Measurements from ENCODE around the gene NDUFA6. TPM values are rescaled to one million over a fixed set of nuclear protein-coding genes. Genes with fewer than 3 reads are reported as not detected.

Gene NDUFA6
- total and polyA plus RNA-seq, 10 of the 15 experiments (the other 5 are each of a cell fraction or from before 2014, with no cell fraction given): 85.9 to 511 (median 128) TPM

DNA sequence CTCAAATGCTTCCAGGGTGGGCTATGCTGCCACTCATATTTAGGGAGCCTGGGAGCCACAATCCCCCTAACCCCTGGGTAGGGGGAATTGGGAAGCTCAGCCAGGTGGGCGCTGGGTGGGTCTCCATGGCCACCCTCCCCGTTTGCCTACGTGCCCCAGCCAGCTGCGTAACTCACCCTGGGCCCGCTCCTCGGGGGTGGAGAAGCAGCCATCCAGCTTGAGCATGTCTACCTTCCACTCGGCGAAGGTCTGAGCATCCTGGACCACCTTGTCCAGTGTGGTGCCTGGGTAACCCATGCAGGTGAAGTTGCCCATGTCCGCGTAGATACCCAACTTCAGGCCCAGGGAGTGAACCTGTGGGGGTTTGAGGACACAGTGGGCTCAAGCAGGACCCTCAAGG, 23.6 kb downstream of the NDUFA6 start:
- no TSS peak for BruUV-seq (replicated peaks)
- no peak overlapping the region for H3K9ac ChIP-seq (ENCODE audit: control insufficient read depth, insufficient read depth, low read length)
- H4K20me1 ChIP-seq (ENCODE audit: control insufficient read depth, insufficient read depth): peaks cover 2% of the 10 kb centered on the region; the same call in 1 of the 2 replicates
- ChIA-PET SMC1A (ENCODE audit: uncharacterized antibody, unreplicated experiment) (no interaction called here), CTCF (no interaction called here), RAD21 (ENCODE audit: unreplicated experiment) (no interaction called here), POLR2A (no interaction called here)
- peaks cover 10% of the 10 kb centered on the region for H3K79me2 ChIP-seq (ENCODE audit: control insufficient read depth, insufficient read depth, low read length)
- TF ChIP-seq ZBTB4 (CRISPR knock-in tag; IDR thresholded peaks at IDR 0.05) (no peak), RBBP5 (conservative IDR thresholded peaks at IDR 0.05) (no peak), TAF1 (IDR thresholded peaks at IDR 0.05; ENCODE audit: borderline replicate concordance, low read depth, low read length) (no peak), POU2F2 (IDR thresholded peaks at IDR 0.05; ENCODE audit: borderline replicate concordance, low read depth, low read length) (no peak)
- TF ChIP-seq, protein P1, sequence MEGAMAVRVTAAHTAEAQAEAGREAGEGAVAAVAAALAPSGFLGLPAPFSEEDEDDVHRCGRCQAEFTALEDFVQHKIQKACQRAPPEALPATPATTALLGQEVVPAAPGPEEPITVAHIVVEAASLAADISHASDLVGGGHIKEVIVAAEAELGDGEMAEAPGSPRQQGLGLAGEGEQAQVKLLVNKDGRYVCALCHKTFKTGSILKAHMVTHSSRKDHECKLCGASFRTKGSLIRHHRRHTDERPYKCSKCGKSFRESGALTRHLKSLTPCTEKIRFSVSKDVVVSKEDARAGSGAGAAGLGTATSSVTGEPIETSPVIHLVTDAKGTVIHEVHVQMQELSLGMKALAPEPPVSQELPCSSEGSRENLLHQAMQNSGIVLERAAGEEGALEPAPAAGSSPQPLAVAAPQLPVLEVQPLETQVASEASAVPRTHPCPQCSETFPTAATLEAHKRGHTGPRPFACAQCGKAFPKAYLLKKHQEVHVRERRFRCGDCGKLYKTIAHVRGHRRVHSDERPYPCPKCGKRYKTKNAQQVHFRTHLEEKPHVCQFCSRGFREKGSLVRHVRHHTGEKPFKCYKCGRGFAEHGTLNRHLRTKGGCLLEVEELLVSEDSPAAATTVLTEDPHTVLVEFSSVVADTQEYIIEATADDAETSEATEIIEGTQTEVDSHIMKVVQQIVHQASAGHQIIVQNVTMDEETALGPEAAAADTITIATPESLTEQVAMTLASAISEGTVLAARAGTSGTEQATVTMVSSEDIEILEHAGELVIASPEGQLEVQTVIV (IDR thresholded peaks at IDR 0.05; ENCODE audit: borderline replicate concordance, partially characterized antibody): no peak
- no peak for FAIRE-seq
- H3K36me3 ChIP-seq (ENCODE audit: control insufficient read depth in 2 of 2, insufficient read depth in 2 of 2, low read length in 1 of 2): peaks cover 8 to 15% of the 10 kb centered on the region in 2 experiments
- 94% methylated on average over 10 of the region's 10 CpGs for WGBS (ENCODE audit: insufficient coverage, insufficient replicate concordance, low lambda C conversion rate, missing lambda C conversion rate)
- in situ Hi-C loops (cut with MboI): no loop called here
- ATAC-seq: no peak
- H2AFZ ChIP-seq (ENCODE audit: control insufficient read depth, low read depth, low read length): no peak overlapping the region
- no peak for DNase-seq (ENCODE audit: low read depth, low spot score)
- H3K4me1 ChIP-seq (ENCODE audit: control insufficient read depth, insufficient read depth, low read length): peaks cover 13% of the 10 kb centered on the region
- H3K4me3 ChIP-seq: no peak overlapping the region
- H3K4me2 ChIP-seq (ENCODE audit: control insufficient read depth, insufficient read depth): no peak overlapping the region
- intact Hi-C loops (cut with micrococcal nuclease; ENCODE audit: unreplicated experiment): no loop called here
- H3K9me3 ChIP-seq (replicated peaks; ENCODE audit: control insufficient read depth, insufficient read depth, low read length): no peaks in the 10 kb centered on the region; the same call in 2 of the 3 replicates
- no peaks in the 10 kb centered on the region for H3K27me3 ChIP-seq (replicated peaks in 1 of 2; ENCODE audit: control insufficient read depth in 2 of 2, insufficient read depth in 2 of 2, low read length in 1 of 2)
- no peak overlapping the region for H3K27ac ChIP-seq (ENCODE audit: control insufficient read depth, insufficient read depth)

All from GM12878 (cell line).